Gastroesophageal sphincter (tissue), 4 donors: ENCODE measurements around the gene SLC22A15. TPM values are rescaled to one million over a fixed set of nuclear protein-coding genes. Genes with fewer than 3 reads are reported as not detected.

ENCODE experiments used
- ATAC-seq: fragments of 150-250 bp; one replicate; pipeline ENCODE4 v1.9.1; 2016; ENCODE audit warnings: mild to moderate bottlenecking, moderate library complexity
- H3K27ac ChIP-seq, 4 donors: fragments of 200-600 bp; sonication (generic) in 3 of 4; 1 replicate in 3 of 4; 2 replicates in 1 of 4; pipeline ENCODE4 v1.5.1; 2016 to 2019
- H3K27me3 ChIP-seq: fragments of 200-600 bp; sonication (generic); one replicate; pipeline ENCODE4 v1.5.1; 2019
- H3K36me3 ChIP-seq, 2 donors: fragments of 200-600 bp; sonication (generic); one replicate each; pipeline ENCODE4 v1.5.1; 2019; ENCODE audit warnings: control low read depth in 1 of 2
- H3K4me1 ChIP-seq, 3 donors: fragments of 200-600 bp; sonication (generic); 1 replicate in 2 of 3; 2 replicates in 1 of 3; pipeline ENCODE4 v1.5.1; 2016 to 2019; ENCODE audit warnings: control low read depth in 2 of 3
- H3K4me3 ChIP-seq, 2 donors: fragments of 200-600 bp; sonication (generic); one replicate each; pipeline ENCODE4 v1.5.1; 2019; ENCODE audit warnings: mild to moderate bottlenecking in 1 of 2, moderate library complexity in 1 of 2
- H3K9me3 ChIP-seq, 3 donors: fragments of 200-600 bp; sonication (generic); one replicate each; pipeline ENCODE4 v1.5.1; 2017 to 2019; ENCODE audit warnings: control low read depth in 2 of 3
- EP300 ChIP-seq: sonication (generic); formaldehyde crosslinking; IDR thresholded peaks from one replicate; pipeline ENCODE4 v1.6.1; 2017; ENCODE audit warnings: antibody characterized with exemption, mild to moderate bottlenecking
- POLR2A ChIP-seq, 2 donors: fragments of 450-650 bp; IDR thresholded peaks; one replicate each; pipeline ENCODE4 v1.6.1; 2017; ENCODE audit warnings: antibody characterized with exemption in 2 of 2, mild to moderate bottlenecking in 2 of 2, moderate library complexity in 1 of 2
- POLR2AphosphoS5 ChIP-seq: sonication (generic); formaldehyde crosslinking; IDR thresholded peaks from one replicate; pipeline ENCODE4 v1.6.1; 2017; ENCODE audit warnings: antibody characterized with exemption
- WGBS, 2 donors: methylation state at CpG; one replicate each; pipeline ENCODE4 v1.1.5; 2018; ENCODE audit warnings: low coverage in 1 of 2; 5-methylcytosine and 5-hydroxymethylcytosine counted together
- total RNA-seq, 4 donors: library from RNA; depleted of rRNA; stranded (reverse); fragments of >200 nt; gene quantifications; one replicate each; pipeline ENCODE4 v1.1.0, GENCODE V29; 2016
- TF ChIP-seq, protein P1 (sequence below), 4 experiments: fragments of 200-600 bp in 2 of 4; fragments of 450-650 bp in 2 of 4; sonication (generic) in 1 of 4; IDR thresholded peaks; one replicate each; pipeline ENCODE4 v1.5.1; 2017 to 2019; ENCODE audit warnings: antibody characterized with exemption in 4 of 4, mild to moderate bottlenecking in 2 of 4, moderate library complexity in 2 of 4

SLC22A15 gene
- total RNA-seq, 4 donors from 2014 or later, result 2.3 to 6.5 (median 4.1) TPM

DNA sequence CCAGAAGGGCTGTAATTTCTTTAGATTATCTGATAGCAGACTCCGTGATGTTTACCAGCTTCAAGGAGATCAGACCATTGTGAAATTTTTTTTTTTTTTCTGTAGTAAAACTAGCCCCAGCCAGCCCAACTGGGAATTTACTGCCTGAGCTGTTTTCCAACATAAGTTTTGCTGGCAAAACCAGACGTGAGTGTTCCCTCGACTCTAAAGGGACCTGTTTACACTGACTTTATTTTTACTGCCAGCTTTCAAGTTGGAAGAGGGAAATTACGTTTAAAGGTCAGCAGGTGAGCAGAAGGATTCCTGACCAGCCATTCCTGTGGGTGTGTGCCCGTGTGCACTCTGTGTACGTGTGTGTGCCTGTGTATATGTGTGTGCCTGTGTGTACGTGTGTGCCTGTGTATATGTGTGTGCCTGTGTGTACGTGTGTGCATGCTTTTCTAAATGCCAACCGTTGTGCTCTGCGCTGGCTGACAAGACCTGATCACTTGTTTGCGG, 135.3 kb downstream of the SLC22A15 start:
- H3K36me3 ChIP-seq, result no peaks in the 10 kb centered on the region
- TF ChIP-seq, protein P1, sequence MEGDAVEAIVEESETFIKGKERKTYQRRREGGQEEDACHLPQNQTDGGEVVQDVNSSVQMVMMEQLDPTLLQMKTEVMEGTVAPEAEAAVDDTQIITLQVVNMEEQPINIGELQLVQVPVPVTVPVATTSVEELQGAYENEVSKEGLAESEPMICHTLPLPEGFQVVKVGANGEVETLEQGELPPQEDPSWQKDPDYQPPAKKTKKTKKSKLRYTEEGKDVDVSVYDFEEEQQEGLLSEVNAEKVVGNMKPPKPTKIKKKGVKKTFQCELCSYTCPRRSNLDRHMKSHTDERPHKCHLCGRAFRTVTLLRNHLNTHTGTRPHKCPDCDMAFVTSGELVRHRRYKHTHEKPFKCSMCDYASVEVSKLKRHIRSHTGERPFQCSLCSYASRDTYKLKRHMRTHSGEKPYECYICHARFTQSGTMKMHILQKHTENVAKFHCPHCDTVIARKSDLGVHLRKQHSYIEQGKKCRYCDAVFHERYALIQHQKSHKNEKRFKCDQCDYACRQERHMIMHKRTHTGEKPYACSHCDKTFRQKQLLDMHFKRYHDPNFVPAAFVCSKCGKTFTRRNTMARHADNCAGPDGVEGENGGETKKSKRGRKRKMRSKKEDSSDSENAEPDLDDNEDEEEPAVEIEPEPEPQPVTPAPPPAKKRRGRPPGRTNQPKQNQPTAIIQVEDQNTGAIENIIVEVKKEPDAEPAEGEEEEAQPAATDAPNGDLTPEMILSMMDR (IDR thresholded peaks at IDR 0.05), result no peak
- TF ChIP-seq POLR2AphosphoS5 (no peak), POLR2A (IDR thresholded peaks at IDR 0.05) (no peak), EP300 (no peak)
- no peak overlapping the region for H3K4me3 ChIP-seq
- H3K9me3 ChIP-seq, result no peaks in the 10 kb centered on the region
- H3K27me3 ChIP-seq, result no peaks in the 10 kb centered on the region
- ATAC-seq, result no peak
- no peak overlapping the region for H3K27ac ChIP-seq
- 41 to 66% methylated on average over 5 to 11 of the region's 11 CpGs for WGBS, 2 donors
- no peaks in the 10 kb centered on the region for H3K4me1 ChIP-seq

DNA sequence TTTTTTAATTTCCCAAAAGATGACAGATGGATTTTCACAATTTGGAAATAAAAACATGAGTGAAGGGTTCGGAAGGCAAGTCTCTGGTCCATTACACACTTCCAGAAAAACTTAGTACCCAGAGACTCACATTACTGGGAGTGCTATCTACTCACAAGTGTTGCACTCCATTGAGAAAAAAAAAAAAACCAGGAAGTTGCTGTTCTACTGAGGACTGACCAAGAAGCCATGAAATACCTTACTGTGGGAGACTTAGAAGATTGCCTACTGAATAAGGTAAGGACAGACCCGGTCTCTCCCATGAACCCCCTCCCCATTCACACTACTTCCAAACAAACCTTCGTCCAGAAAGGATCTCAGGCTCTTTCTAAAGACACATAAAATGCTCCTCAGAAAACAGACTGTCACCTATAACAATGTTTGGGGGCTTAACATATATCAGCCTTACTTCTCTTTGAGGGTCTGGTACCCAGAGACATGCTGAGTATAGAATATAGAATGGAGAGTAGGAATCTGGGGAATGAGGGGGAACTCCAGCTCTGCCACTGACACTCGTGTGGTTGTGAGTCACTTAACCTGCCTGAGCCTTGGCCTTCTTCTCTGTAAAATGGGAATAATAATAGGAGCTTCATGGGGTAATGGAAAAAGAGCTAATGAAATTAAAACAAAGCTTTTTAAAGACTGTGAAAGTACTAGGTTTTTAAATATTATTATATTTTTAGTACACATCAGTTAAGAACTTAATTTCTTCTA, 136.3 kb downstream of the SLC22A15 start:
- H3K36me3 ChIP-seq, result no peaks in the 10 kb centered on the region
- H3K4me3 ChIP-seq, result no peak overlapping the region
- H3K27ac ChIP-seq, result no peak overlapping the region
- ATAC-seq, result no peak
- H3K9me3 ChIP-seq, result no peaks in the 10 kb centered on the region
- H3K4me1 ChIP-seq, result no peaks in the 10 kb centered on the region
- no peaks in the 10 kb centered on the region for H3K27me3 ChIP-seq
- 63 to 80% methylated on average over 2 to 4 of the region's 4 CpGs for WGBS, 2 donors
- TF ChIP-seq POLR2A (IDR thresholded peaks at IDR 0.05) (no peak), EP300 (no peak), POLR2AphosphoS5 (no peak)
- TF ChIP-seq, protein P1 (IDR thresholded peaks at IDR 0.05), result no peak

DNA sequence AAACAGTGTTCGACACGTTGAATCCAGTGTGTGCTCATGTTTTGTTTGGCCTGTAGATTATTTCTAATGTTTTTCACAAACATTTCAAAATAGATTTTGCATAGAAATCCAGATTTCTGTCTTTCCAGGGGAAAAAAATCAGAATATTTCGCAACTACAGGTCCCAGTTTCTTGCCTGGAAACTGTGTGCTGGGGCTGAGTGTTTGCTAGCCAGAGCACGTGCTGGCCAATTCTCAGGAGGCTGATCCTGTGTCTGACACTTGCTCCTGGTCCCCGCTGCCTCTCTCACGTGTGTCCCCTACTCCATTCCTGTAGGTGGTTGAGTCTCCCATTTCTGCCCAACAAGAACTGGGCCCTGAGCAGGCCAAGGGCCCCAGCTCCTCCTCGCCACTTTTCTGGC, 137.3 kb downstream of the SLC22A15 start:
- ATAC-seq, result no peak
- Histone ChIP-seq H3K36me3 (no peaks in the 10 kb centered on the region), H3K9me3 (no peaks in the 10 kb centered on the region), H3K4me3 (no peak overlapping the region), H3K27ac (no peak overlapping the region), H3K4me1 (no peaks in the 10 kb centered on the region), H3K27me3 (no peaks in the 10 kb centered on the region)
- WGBS, 2 donors, result 71 to 84% methylated on average over 5 to 7 of the region's 7 CpGs
- no peak for TF ChIP-seq POLR2AphosphoS5
- no peak for TF ChIP-seq EP300
- TF ChIP-seq, protein P1 (IDR thresholded peaks at IDR 0.05), result no peak
- no peak for TF ChIP-seq POLR2A (IDR thresholded peaks at IDR 0.05)

DNA sequence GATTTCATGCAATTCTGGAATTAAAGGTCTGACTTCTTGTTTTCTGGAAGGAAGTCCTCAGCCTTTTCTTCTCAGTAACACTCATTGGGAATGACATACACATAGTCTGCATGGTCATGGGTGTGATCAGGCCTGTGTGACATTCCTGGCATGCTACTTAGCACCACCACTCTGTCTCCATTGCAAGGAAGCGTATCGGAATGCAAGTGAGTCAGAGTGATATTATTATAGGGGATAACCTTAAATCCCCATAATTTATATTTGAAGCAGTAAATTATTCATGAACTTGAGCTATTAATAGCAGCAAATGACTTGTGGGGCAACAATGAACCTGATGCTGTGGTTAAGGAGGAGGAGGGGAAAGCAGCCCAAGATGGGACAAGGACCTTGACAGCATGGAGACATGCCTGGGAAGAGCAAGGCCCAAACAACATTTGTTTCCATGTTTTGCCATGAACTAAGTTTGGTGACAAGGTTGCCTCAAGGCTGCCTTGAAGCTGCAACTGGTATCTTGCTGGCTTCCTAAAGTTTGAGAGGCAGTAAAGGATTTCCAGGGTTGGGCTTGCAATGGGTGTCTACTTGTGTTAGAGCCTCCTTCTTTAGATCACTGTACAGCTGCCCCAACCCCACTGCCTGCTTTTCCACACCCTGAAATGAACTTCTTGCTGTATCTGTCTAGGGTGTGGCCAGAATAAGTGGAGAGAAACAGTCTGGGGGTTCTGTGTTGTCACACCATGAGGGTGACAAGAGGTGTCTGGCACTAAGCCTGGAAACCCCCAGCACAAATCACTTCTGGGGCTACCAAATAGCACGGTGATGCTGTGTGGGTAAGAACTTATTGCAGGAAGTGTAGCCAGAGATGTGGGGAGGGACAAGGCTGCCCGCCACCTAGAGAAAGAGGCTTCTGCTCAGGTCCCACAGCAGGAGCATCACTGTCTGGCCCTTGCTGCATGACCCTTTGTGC, 139.4 kb downstream of the SLC22A15 start:
- WGBS, 2 donors, result 86 to 88% methylated on average over 2 to 3 of the region's 4 CpGs
- no peaks in the 10 kb centered on the region for H3K9me3 ChIP-seq
- H3K4me1 ChIP-seq, result no peaks in the 10 kb centered on the region
- TF ChIP-seq POLR2AphosphoS5, result no peak
- no peak for TF ChIP-seq EP300
- TF ChIP-seq, protein P1 (IDR thresholded peaks at IDR 0.05), result no peak
- no peak for TF ChIP-seq POLR2A (IDR thresholded peaks at IDR 0.05)
- ATAC-seq, result no peak
- no peak overlapping the region for H3K4me3 ChIP-seq
- no peak overlapping the region for H3K27ac ChIP-seq
- no peaks in the 10 kb centered on the region for H3K27me3 ChIP-seq
- no peaks in the 10 kb centered on the region for H3K36me3 ChIP-seq
